HG02678 (cell line): ENCODE data around the gene ACP7.

ENCODE experiments used
- ATAC-seq: cut with Tn5 transposase; IDR thresholded peaks from one replicate; pipeline ENCODE4 v1.9.1; 2021; ENCODE audit warnings: mild to moderate bottlenecking, moderate library complexity; ENCODE audit not compliant: unreplicated experiment

ACP7 gene

DNA sequence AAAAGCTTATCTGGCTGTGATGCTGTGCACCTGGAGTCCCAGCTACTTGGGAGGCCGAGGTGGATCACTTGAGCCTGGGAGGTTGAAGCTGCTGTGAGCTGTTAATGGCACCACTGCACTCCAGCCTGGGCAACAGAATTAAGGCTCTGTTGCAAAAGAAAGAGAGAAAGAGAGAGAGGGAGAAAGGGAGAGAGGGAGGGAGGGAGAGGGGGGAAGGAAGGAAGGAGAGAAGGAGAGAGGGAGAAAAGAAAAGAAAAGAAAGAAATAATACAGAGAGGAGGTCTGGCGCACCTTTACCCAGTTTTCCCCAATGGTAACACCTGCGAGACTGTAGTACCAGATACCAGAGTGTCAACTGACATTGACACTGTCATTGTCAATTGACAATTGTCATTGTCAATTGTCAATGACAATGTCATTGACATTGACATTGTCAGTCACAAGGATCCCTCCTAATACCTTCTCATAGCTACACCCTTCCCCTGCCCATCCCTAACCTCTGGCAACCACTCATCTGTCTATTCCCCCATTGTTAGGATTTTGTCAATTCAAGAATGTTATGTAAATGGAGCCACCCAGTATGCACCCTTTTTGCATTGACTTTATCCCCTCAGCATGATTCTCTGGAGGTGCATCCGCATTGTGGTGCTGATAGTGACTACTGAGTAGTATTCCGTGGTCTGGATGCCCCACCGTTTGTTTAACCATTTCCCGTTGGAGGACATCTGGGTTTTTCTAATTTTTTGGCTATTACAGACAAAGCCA is 62.7 kb downstream of the ACP7 start:
- no peak for ATAC-seq

DNA sequence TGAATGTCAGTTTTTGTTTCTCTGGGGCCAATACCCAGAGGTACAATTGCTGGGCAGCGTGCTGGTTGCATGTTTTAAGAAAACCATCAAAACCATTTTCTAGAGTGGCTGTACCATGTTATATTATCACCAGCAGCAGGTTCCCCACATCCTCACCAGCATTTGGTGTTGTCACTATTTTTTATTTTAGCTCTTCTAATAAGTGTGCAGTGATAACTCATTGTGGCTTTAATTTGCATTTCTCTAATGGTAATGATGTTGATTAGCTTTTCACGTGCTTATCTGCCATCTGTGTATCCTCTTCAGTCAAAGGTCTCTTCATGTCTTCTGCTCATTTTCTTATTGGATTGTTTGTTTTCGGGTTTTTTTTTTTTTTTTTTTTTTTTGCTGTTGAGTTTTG is 63.3 kb downstream of the ACP7 start:
- no peak for ATAC-seq

DNA sequence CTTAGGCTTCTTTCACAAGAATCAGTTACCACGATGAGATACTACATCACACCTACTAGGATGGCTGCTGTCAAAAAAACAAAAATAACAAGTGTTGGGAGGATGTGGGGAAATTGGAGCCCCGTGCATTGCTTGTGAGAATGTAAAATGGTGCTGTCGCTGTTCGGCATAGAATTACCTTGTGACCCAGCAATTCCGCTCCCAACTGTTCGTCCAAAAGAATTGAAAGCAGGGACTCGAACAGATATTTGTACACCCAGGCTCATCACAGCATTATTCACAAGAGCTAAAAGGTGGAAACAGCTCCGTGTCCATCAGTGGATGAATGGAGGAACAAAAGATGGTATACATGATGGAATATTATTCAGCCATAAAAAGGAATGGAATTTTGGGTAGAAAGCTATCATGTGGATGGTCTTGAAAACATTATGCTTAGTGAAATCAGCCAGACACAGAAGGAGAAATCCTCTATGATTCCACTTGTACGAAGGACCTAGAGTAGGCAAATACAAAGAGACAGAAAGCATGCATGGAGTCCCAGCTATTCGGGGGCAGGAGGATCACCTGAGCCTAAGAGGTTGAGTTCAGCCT is 64.9 kb downstream of the ACP7 start:
- no peak for ATAC-seq

DNA sequence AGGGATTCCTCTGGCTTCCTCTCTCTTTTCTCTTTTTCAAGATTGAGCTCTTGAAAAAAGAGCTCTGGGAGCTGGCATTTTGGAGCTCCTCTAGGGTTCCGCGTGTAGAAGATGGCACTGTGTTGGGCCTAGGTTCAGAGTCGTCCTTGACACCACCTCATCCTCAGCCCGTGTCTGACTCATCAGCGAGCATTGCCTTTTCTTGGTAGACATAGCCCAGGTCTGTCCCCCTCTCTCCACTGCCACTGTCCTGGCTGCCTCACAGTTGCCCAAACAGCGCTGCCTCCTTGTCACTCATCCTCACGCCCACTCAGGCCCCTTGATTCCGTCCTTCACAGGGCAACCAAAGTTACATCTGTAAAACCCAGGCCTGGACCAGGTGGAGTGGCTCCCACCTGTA is 66.1 kb downstream of the ACP7 start:
- ATAC-seq = no peak

DNA sequence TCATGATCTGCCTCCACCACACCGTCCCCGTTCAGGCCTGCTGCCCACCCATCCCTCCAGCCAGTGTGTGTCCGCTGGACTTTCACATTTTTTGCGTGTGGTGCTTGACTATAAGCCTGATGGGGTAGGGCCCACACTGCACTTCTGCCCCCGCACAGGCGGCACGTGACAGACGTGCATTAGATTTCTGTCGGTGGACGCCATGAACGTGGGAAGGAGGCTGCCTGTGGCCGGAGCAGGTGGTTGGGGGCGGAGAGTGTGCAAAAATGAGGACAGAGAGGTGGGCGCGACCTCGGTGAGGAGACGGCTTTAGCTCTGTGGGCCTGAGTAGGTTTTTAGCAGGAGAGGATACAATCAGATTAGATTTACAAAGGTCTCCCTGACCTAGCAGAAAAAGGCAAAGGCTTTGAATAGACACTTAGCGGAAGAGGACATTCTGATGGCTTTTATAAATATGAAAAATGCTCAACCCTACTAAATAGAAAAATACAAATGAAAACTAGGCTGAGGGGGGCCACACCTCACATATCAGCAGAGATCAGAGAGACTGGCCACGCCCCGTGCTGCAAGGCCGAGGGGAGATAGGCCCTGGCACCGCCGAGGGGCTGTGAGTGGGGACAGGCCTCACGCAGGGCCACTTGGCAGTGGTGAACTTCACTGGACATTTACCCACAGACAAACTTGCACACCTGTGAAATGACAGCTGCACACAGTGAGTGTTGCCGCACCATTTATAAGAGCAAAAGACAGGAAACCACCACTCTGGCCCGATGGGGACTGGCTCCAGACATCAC is 66.8 kb downstream of the ACP7 start:
- ATAC-seq = no peak

DNA sequence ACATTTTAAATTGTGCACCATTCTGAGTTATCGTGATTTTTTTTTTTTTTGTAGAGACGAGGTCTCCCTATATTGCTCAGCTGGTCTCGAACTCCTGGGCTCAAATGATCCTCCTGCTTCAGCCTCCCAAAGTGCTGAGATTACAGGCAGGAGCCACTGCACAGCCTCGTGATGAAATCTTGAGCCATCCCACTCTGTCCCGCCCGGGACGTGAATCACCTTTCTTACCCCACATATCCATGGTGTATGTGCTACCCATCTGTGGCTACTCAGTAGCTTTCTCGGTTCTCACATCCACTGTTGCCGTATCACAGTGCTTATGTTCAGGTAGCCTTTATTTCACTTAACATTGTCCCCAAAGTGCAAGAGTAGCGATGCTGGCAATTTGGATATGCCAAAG is 67.9 kb downstream of the ACP7 start:
- ATAC-seq = no peak

DNA sequence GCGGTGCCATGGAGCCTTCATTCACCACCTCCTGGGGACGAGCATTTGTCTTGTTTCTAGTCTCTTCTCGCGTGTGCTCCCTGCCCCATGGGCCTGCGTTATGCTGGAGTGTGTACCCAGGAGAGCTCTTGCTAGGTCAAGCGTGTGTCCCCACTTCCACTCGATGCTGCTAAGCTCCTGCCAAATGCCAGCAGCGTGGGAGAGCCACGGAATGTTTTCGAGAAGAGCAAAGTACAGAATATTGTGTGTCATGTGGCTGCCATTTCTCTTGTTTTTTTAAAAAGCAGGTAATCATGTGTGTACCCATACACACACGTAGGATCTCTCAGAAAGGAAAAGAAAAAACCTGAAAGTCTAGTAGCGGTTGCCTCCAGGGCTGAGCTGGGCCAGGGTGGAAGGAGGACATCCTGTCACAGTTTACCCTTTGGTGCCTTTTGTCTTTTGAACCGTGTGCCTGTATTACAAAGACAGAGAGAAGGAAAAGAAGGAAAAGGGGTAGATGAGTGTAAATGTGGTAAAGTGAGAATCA is 70.0 kb downstream of the ACP7 start:
- ATAC-seq = no peak

DNA sequence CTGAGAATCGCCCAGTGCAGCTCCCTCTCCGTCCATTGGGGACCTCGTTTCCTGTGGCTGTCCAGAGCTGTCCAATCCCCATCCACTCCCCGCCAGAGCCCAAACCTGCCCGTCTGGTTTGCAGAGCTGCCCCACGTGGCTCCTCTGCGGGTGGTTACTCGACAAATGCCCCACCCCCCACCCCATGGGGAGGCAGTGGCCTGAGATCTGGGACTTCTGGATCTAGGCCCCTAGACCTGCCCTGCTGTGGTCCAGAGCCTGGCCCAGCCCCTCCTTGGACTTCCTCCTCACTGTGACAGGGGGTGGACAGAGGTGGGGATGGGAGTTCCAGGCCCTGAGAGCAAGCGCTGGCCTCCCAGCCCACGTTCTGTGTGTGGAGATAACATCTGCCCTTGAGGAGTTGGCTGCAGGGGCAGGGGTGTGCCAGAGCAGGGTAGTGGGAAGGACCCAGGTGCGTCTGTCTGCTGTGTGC is 70.5 kb downstream of the ACP7 start:
- ATAC-seq = no peak

DNA sequence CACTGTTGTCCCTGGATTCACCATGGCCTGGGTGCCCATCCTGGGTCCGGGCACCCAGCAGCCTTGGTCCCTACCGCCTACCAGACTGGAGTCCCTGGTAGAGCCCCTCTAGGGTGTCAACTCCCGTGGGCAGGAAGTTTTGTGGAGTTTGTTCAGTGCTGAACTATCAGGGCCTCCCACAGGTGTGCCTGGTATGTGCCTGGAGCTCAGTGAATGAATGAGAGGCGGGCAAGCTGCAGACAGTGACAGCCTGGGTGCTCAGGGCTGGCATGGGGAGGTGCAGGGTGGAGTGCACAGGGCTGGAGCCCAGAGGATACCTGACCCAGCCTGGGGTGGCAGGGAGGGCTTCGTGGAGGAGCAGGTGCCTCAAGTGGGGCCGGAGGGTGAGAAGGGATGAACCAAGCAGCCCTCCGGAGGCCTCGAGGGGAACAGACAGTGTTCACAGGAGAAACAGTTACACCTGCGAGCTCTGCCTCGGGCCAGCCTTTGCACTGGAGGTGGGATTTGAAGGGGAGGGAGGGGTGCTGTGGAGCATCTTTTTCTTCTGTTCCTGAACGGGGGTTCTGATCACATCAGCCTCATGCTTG is 71.0 kb downstream of the ACP7 start:
- ATAC-seq = no peak

DNA sequence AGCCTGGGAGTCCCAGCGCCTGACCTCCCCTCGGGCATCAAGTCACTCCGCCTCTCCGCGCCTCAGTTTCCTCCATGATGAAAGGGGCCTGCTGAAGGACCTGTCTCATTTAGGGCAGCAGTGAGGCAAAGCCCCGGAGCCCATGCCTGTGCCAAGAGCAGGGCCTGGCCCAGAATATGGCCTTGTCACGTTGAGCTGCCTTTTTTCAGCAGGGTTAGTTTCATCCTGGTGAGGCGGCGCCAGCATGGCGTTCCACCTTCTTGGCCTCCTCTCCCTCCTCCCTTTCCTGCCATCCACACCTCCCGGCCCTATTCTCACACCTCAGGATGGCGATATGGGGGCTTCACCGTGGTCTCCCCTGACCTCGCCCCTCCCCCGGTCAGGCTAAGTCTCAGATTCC is 71.6 kb downstream of the ACP7 start:
- ATAC-seq = no peak

DNA sequence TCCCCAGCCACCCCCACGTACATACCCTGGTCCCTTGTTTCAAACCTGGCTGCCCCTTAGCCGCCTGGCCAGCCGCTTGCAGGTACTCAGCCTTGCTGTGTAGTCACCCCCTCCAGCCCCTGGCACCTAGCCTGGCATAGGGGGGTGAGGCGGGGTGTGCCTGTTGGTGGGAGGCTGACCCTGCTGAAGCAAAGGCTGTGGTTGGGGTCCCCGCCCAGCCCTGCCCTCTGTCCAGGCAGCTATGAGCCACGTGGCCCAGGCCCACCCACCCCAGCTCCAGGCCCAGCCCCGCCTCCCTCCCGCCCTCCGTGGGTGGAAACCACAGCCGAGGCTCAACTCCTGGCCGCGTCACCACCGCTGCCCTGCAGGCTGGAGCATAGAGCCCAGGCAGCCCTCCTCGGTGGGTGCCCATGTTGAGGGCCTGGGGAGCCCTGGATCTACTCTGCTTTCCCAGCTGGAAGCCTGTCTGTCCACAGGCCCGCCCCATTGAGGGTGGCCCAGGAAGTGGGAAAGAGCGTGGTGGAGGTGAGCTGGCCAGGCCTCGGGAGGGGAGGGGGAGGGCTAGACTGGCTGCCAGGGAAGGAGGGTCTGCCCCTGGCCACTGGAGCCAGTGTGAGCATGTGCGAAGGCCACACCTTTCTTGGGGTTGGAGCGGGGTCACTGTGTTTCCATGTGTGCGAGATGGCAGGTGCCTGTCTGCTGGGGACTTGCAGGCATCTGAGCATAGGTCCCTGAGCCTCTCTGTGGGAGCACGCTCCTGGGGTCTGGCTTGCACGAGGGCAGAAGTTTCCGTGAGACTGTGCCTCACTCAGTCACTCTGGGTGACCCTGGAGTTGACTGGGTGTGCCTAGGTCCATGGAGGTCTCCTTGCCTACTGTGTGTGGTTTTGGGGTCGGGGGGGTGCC is 72.4 kb downstream of the ACP7 start:
- no peak for ATAC-seq

DNA sequence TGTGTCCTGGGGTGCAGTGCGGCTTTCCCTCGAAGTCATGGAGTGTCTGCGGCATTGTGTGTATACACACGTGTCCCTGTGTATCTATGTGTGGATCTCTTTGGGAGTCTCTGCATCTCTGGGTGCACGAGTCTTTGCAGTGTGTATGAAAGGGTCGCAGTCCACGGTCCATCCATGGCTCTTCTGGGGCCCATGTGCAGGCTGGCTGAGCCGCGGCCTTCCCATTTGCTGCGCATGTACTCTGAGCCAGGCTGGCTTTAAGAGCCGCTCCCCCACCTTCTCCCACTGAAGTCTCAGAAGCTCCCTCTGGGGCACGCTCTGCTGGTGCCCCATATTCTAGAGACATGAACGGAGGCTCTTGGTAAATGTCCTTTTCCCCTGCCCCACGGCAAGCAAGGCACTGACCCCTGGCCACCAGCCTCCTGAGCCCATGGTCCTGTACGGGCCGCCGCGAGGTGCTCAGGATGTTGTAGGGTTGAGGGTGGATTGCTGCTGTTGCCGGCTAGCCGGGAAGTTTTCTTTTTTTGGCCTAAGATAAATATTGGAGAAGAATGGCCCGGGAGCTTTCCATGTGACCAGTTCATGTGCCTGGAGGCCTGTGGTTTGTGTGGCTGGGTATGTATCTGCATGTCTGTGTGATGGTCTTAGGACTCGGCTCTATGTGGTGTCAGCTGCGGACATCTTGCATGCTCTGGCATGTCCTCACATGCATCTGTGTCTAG is 73.3 kb downstream of the ACP7 start:
- ATAC-seq = no peak

DNA sequence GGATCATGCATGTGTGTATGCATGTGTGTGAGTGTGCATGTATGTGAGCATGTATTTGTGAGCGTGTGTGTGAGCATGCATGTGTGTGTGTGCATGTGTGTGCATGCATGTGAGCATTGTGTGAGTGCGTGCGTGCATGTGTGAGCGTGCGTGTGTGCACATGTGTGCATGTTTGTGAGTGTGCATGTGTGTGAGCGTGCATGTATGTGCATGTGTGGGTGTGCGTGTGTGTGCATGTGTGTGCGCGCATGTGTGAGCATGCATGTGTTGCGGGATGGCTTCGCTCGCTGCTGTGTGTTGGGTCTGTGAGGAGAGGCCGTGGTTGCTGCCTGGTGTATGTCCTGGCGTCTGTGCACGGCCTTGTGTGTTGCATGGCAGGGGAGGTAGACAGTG is 73.8 kb downstream of the ACP7 start:
- ATAC-seq = no peak

DNA sequence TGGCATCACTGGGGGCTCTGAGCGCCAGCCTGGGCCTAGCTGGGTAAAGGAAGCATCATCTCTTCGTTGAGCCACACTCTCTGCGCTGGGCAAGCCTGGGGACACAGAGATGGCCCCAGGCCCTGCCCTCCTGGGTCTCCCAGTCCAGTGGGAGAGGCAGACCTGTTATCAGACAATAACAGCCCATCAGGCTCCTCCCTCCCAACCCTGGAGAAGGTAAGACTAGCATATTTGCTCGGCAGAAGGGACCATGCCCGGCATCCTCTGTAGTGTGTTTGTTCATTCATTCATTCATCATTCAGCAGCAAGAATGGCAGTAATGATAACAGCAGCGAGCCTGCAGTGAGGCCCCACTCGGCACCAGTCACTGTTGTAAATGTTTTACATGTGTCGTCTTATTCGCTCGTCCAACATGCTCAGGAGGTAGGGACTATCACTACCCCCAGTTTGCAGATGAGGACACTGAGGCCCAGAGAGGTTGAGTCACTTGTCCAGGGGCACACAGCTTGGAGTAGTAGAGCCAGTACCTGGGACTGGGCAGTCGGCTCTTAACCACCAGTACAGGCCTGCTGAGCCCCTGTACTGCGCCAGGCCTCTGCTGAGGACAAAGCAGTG is 74.6 kb downstream of the ACP7 start:
- ATAC-seq = no peak

DNA sequence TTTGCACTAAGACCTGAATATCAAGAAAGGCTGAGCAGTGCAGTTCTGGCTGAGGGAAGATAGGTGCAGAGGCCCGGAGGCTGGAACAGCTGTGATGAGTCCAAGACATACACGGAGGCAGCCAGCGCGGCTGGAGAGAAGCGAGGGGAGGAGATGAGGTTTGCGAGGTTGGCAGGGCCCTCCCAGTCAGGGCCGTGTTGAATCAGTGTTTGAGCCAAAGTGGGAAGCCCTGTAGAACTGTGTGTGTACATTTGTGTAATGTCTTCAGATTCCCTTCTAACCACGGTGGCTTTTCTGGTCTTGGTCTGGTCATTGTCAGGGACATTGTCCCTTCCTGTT is 76.3 kb downstream of the ACP7 start:
- ATAC-seq = no peak
